RKO (cell line): ENCODE measurements around the gene APOBEC3B.
"Not testable (repeated sequence)": the region's sequence is repeated elsewhere in the genome, so short reads cannot be mapped to it uniquely, and the experiment has no call there.

ENCODE experiments used
- DNase-seq: peaks from one replicate; pipeline ENCODE4 v3.0.0-alpha.2; 2016; ENCODE audit warnings: low spot score

Gene APOBEC3B

DNA sequence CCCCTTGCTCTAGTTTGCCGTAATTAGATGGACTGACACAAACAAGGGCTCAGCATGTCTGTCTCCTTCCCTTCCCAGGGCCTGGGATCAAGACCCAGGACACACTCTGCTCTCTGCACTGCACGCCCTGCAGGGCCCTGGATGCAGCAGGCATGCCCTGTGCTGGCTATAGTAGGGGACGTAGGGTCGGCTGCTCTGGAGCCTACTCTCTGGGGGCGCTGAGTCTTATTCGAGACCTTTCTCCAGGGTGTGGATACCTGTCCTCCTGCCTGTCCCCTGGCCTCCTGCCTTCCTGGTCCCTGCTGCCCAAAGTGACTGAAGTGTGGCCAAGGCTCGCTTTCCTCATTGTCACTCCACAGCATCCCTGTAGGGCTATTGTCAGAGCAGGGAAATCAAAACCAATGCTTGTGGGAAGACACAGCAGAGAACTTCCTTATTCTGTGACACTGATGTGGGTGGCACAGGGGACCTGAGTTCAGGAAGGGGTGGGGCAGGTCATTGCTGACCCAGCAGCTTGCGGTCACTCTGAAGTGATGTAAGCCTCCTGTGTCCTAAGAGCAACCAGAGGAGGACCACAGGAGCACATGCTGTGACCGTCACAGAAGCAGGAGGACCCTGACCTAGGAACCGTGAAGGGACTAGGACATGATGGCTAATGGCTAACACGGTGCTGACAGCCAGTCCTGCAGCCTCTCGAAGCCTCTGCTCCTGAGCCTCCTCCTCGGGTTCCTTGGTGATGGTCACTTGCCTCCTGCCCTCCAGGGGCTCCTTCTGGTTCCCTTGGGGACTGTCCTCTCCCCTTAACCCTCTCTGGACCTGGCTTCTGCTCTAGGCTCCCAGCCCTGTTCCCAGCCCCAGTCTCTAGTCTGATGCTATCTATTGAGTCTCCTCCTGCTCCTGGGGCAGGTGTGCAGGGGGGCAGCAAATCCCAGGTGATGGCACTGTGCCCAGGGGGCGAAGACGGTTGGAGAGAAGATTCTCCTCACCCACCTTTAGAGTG, 14.4 kb upstream of the APOBEC3B start:
- DNase-seq: no peak

DNA sequence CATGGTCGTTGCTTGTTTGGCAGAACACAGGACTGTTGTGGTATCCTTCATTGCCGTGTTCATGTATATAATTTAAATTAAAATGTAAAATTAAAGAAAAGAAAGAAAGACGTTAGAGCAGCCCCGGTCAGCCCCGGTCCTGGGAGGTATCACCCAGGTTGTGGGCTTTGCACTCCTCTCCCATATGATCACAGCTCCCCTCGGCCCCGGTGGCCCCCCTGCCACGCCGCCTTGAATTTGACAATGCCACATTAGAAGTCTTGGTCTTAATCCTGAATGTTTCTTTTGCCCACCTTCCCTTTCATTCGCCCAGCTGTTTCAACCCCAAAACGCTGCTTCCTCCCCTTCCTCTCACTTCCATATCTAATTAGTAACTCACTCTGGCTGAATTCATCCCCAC, 13.3 kb upstream of the APOBEC3B start:
- no peak for DNase-seq

DNA sequence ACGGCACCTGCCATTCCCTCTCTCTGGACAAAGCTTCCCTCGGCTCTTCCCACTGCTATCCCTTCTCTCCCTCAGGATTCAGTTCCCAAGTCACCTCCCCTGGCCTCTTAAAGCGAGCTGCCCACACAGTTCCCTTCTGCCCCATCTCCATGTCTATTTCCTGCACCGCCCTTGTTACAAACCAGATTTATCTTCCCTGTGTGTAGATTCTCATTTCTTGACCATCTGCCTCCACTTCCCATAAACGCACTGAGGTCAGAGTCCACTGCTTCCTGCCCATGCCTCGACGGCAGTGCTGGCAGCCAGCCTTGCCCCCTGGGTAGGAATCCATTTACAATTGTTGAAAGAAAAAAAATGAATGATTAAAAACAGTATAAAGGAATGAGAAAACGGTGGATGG, 11.6 kb upstream of the APOBEC3B start:
- DNase-seq: no peak

GRCh38 chr22:38971202-38971601, 10.9 kb upstream of the APOBEC3B start:
- DNase-seq: no peak

DNA sequence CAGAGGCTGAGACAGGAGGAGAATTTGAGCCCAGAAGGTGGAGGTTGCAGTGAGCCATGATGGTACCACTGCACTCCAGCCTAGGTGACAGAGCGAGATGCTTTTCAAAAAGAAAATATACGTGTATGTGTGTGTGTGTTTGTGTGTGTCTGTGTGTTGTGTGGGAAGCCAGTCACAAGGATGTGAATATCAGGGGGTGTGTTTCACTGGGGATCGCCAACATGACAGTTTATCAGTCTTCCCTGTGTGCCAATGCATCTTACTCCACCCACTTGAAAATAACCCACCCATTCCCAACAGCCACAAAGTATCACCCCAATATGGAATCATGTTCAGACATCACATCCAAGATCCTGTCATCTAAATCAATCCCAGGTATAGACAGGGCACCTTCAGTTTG, 10.4 kb upstream of the APOBEC3B start:
- no peak for DNase-seq

DNA sequence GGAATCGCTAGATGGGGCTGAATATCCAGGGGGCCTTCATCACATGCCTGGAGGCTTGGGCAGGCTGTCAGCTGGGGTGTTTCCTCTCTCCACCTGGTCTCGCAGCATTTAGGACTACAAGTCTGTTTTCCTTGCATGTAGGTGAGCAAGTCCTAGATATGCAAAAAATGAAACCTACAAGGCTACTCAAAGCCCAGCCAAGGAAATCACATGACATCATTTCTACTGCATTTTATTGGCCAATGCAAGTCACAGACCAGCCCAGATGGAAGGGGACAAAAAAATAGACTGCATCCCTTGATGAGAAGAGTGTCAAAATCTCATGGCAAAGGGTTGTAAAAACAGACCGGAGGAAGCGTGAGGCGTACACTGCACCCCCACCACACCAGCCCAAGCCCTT, 9.6 kb upstream of the APOBEC3B start:
- no peak for DNase-seq

GRCh38 chr22:38973289-38974169, 8.6 kb upstream of the APOBEC3B start:
- DNase-seq: peak; percentile 36

DNA sequence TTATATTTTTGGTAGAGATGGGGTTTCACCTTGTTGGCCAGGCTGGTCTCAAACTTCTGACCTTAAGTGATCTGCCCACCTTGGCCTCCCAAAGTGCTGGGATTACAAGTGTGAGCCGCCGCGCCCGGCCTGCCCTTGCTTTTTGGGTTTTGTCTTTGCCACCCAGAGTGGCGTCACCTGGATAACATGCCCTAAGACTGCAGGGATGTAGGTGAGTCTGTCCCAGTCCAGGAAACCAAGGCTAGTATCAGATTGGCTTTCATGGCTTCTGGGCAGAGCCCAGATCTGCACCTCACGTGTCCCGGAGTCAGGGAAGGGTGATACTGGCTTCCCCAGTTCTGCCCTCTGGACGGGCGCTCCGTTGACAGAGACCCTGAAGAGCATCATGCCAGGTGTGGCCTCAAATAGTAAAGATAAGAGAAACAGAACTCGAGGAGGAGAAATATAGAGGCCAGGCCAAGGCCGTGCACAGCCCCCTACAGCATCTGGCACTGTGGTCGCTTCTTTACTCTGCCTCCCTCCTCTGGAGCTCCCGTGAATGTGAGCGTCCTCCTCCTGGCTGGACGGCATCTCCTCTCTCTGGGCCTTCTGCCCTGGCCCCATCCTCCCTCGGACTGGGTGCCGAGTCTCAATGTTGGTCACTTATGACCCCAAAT, 7.8 kb upstream of the APOBEC3B start:
- DNase-seq: no peak

- DNase-seq: no peak
Measured at GRCh38 chr22:38974826-38975175, 7.3 kb upstream of the APOBEC3B start.

DNA sequence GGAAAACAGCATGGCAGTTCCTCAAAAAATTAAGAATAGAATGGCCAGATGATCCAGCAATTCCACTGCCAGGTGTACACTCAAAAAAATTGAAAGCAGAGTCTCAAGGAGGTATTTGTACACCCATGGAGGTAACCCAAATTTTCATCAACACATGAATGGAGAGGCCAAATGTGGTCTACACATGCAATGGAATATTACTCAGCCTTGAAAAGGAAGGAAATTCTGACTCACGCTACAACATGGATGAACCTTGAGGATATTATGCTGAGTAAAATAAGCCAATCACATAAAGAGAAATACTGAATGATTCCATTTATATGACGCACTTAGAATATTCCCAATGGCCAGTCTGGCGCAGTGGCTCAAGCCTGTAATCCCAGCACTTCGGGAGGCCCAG, 4.9 kb upstream of the APOBEC3B start:
- not testable (repeated sequence) for DNase-seq

DNA sequence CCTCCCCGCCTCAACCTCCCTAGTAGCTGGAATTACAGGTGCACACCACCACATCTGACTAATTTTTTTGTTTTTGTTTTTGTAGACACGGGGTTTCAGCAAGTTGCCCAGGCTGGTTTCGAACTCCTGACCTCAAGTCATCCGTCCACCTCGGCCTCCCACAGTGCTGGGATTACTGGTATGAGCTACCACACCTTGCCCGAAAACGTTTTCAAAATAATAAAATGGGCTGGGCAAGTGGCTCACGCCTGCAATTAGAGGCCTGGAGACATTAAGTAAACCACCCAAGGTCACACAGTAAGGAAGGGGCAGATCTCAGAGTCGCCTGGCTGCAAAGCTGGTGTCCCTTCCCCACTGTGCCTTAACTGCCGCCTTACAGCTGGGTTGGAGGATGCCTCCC, 1.6 kb upstream of the APOBEC3B start:
- DNase-seq: not testable (repeated sequence)

DNA sequence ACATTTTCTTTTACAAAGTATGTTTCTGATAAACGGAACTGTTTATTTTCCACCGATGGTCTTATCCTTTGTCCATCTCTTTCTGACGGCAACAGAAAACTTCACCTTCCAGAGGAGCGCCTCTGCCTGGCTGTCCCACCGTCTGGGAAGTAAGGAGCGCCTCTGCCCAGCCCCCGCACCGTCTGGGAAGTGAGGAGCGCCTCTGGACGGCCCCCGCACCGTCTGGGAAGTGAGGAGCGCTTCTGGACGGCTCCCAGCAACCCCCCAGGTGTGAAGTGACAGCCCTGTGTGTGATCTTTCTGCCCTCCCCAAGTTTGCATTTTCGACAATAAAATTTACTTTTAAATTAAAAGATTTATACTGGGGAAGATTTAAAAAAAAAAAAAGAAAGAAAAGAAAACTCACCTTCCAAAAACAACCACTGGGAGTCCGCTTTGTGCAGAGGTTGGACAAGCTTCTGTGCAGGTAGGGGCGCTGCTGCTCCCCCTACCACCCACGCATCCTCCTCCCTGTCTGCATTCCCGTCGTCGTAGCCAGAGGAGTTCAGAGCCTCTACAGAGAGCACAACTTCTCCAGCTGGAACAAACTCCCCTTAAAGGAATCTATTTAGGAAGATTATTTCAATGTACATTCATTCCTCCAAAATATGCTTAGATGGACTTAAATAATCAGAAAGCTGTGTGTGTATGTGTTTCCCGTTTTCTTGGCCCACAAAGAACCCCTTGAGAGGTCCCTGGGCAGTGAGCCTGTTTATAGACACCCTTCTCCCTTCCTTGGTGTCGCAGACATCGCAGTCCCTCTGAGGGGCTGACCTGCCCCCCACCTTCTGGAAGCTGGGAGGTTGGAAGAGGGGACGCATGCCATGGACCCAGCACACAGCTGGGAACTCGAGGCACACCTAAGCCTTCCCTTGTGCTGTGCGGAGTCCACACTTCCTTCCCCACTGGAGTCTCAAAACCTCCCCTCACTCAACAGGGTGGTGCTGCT, 849 bp upstream of the APOBEC3B start:
- DNase-seq: peak; percentile 76

- no peak for DNase-seq
Measured at GRCh38 chr22:38984224-38984623, 2.1 kb downstream of the APOBEC3B start.

GRCh38 chr22:38984784-38985757, 2.9 kb downstream of the APOBEC3B start:
- peak; percentile 32 for DNase-seq

GRCh38 chr22:38986629-38987028, 4.5 kb downstream of the APOBEC3B start:
- DNase-seq: no peak

GRCh38 chr22:38987171-38987895, 5.2 kb downstream of the APOBEC3B start:
- DNase-seq: no peak

GRCh38 chr22:38989466-38989865, 7.3 kb downstream of the APOBEC3B start:
- no peak for DNase-seq

- DNase-seq: not testable (repeated sequence)
Measured at GRCh38 chr22:38992871-38993371, 10.8 kb downstream of the APOBEC3B start.

- DNase-seq: no peak
Measured at GRCh38 chr22:38996105-38996504, 14.0 kb downstream of the APOBEC3B start.
